H4 (cell line): Measurements from ENCODE around the gene NECAP2. TPM values are rescaled to one million over a fixed set of nuclear protein-coding genes. Genes with fewer than 3 reads are reported as not detected.
"Not testable (repeated sequence)": the region's sequence is repeated elsewhere in the genome, so short reads cannot be mapped to it uniquely, and the experiment has no call there.

ENCODE experiments used
- DNase-seq: peaks from one replicate; pipeline ENCODE4 v3.0.0-alpha.2; 2015; ENCODE audit warnings: low spot score
- total RNA-seq: library from RNA; depleted of rRNA; stranded (reverse); fragments of >200 nt; shearing (Covaris generic); gene quantifications from 2 replicates; pipeline ENCODE4 v1.2.3, GENCODE V29; 2014

Gene NECAP2
- total RNA-seq, 1 experiment from 2014 or later: 55.5 TPM

DNA sequence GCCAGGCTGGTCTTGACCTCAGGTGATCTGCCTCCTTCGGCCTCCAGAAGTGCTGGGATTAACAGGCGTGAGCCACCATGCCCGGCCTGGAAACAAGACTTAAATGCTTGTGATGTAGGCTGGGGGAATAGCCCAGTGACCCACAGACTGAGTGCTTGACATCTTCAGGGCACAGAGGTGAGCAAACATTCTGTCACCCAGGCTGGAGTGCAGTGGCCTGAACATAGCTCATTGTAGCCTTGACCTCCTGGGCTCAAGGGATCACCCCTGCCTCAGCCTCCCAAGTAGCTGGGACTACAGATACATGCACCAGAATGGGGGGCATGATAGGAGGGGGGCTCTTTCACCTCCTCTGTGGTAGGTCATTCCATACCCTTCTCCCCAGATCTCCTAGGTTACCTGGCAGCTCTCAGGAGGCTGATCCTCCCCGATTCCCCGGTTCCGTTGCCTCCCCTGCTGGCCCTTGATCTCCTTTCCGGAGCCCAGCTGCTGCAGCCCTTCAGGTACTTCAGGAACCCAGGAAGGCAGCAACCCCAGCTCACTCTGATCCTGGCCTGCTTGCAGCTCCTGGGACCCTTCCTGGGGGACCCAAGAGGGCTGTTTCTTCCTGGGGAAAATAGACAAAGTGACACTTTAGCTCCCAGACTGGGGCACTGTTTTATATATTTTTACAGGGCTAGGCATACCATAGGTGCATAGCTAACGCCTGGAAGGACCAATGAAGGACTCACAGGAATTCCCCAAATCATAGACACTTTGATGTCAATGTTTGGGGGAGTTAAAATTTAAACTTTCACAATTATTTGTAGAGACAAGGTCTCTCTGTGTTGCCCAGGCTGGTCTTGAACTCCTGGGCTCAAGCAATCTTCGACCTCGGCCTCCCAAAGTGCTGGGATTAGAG is 15.1 kb upstream of the NECAP2 start:
- no peak for DNase-seq

DNA sequence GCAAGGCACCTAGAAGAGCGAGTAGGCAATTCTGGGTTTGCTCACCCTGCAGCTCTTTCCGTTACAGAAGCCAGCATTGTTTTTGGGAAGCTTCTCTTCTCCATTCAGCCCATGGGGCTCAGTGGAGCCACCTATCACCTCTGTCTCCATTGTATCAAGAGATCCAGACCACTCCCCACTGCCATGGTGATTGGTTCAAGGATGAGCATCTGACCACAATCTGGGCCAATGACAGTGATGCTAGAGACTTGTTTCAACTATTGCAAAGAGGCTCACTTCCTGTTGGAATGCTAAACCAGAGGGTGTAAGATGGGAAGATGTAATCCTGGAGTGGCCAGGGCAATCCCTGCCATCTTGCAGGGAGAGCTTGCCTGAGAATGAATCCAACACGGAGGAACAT is 9.9 kb upstream of the NECAP2 start:
- peak; percentile 63 for DNase-seq

DNA sequence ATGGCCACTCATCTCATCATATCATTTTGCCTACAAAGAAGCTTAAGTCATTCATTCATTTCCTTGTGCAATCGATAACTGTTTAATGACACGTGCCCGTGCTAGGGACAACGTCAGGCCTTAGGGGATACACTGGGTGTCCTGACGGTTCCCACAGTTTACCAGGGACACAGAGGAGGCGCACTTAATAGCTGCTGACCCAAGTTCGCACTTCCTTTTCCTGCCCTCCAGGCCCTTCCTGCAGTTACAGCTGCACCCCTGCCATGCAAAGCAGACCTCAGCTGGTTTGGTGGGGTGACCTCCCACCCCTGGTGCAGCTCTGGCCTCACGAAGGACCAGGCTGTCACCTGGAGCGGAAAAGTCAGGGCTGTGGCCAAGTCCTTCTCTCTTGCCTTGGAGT is 7.5 kb upstream of the NECAP2 start:
- DNase-seq: no peak

DNA sequence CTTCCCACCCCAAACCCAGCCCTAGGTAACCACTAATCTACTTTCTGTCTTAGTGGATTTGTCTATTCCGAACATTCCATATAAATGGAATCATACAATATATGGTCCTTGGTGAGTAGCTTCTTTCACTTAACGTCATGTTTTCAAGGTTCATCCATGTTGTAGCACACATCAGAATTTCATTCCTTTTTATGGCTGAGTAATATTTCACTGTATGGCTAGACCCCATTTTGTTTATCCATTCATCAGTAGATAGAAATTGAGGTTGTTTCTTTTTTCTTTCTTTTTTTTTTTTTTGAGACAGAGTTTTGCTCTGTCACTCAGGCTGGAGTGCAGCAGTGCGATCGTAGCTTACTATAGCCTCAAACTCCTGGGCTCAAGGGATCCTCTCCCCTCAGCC is 6.5 kb upstream of the NECAP2 start:
- DNase-seq: no peak

DNA sequence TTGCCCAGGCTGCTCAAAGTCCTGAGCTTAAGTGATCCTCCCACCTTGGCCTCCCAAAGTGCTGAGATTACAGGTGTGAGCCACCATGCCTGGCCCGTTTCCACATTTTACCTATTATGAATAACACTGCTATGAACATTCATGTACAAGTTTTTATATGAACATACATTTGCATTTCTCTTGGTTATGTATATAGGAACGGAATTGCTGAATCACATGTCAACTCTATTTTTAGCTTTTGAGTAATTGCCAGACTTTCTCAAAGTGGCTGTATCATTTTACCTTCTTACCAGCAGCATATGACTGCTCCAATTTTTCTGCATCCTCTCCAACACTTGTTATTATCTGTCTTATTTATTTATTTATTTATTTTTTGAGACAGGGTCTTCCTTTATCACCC is 6.0 kb upstream of the NECAP2 start:
- DNase-seq: no peak

DNA sequence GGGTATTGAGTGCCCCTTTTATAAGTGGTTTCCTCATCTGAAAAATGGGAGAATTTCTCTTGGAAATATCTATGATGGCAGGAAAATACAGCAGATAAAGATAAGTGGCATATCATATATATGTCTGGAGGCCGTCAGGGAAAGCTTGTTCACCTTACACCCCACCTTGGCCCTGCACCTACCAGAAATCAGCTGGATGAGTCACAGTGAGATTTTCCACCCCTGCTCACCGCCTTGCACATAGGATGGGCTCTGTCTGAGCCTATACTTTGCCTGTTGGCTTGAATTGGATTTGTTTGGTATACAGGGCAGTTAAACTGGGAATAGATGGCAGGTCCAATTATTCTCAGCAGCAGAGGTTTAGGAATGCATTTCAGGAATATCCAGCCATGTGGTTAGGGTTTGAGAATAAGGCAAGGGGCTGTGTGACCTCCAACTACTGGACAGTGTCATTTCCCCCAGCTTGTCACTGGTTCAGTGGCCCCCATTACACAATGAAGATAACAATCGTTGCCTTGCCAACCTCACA is 3.5 kb upstream of the NECAP2 start, which contains the start of gene SPATA21:
SPATA21 (minus strand) TSS at position 479 of the 529 bp plus-strand sequence. CDS start 6,053 bp downstream, outside the sequence.
- no peak for DNase-seq

DNA sequence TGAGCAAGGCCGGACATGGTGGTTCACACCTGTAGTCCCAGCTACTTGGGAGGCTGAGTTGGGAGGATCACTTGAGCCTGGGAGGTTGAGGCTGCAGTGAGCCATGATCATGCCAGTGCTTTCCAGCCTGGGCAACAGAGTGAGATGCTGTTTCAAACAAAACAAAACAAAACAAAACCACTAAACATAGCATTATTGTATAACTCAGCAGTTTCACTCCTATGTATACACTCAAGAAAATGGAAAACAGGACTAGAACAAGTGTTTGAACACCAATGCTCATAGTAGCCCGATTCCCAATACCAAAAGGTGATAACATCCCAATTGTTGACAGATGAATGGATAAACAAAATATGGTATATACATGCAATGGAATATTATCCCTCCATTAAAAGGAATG is 2.0 kb upstream of the NECAP2 start:
- DNase-seq: no peak

DNA sequence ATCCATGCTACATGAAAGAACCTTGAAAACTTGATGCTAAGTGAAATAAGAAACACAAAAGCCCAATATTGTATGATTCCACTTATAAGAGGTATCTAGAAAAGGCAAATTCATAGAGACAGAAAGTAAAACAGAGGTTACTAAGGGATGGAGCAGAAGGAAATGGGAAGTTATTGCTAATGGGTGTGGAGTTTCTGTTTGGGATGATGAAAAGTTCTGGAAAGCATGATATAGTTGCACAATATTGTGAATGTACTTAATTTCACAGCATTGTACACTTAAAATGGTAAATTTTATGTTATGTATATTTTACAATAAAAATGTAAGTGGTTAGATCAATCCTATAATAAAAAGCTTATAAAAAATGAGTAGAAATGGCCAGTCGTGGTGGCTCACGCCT is 1.6 kb upstream of the NECAP2 start:
- no peak for DNase-seq

DNA sequence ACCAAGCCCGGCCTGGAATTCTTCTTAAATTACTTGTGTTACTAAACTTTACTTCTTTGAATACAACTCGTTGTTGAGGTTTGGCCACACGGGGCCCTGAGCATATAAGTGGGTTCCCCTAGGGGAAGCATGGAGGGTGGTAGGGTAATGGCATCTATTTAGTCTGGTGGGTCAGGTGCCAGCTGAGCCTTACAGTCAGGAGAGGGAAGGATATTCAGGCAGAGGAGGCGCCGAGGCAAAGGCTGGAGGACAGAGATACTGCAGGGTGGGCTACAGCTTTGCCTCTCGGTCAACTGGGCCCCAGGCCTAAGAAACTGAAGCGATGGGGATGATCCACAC is 424 bp upstream of the NECAP2 start:
- no peak for DNase-seq

DNA sequence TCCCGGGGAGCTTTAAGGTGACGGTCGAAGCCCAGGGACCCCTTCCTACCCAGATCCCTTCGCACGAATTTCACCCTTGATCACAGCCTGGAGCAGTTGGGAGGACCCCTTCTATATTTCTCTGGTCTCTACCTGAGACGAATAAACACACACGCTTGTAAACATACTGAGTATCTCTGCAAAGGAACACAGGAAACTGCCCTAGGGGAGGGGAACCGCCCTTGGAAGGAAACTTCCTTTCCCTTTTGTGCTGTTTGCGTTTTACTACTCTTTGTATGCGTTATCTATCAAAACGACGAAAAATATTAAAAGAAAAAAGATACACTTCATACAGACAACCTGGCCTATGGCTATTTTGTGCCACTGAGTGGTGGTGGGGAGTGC is 750 bp downstream of the NECAP2 start:
- no peak for DNase-seq

DNA sequence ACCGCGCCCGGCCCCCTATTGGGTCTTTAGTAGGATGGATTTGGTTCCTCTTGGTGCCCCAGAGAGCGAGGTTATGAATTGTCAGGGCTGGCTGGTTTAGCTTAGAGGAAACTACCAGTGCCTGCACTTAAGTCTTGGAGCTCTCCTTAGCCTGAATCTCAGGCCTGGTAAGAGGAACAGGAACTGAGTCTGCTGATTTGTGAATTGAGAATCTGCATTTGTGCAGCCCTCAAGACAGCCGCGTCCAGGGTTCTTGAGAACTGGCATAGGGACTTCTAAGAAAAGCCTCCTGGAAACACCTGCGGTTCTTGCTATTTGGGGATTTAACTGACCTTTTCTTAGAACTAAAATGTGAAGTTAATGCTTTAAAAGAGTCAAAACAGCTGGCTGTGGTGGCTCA is 1.7 kb downstream of the NECAP2 start:
- no peak for DNase-seq

DNA sequence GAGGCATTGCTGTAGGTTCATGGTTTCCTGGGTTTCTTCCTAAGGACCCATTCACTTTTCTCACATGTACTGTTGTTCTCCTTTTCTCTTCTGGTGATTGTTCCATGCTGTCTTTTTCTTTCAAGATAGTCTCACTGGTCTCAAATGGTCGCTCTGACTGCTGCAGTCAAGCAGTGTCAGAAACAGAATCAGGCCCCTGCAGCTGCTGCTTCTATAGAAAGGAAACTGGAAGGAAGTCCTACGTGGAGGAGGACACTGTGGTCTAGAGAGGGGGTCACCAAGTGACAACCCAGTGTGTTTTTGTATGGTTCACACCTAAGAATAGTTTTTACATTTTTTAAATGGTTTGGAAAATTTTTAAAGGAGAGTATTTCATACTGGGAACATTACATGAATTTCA is 2.4 kb downstream of the NECAP2 start:
- no peak for DNase-seq

DNA sequence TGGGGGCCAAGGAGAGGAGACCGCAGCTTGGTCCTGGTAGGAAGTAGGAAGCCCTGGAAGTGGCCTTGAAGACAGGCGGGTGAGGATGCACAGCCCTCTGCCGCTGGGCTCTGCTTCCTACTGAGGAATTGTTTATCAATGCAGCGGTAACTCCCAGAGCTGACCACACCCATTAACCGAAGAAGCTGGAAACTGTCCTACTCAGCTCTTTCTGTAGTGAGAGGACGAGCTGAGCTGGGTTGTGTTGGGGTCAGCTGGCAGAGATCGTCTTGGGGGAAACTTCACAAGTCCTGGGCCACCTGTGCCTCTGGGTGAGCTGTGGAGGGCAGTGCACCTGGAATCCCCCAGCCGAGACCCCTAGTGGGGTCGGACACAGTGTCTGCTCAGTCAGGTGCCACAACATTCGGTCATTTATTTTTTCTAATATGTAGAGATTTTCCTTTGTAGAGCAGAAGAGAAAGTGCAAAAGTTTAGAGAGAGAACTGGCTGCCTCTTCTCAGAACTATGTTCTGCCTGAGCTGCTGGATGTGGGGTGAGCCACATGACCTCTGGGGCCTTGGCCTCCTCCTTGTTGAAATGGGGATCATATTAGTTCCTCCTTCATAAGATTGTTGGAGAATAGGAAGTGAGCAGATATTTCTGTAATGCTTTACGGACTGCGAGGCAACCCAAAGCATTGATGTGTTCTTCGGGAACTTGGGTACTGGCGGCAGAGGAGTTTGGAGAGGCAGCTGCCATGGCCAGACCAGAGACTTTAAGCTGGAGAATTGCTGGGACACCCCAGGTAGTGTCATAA is 3.6 kb downstream of the NECAP2 start:
- no peak for DNase-seq

DNA sequence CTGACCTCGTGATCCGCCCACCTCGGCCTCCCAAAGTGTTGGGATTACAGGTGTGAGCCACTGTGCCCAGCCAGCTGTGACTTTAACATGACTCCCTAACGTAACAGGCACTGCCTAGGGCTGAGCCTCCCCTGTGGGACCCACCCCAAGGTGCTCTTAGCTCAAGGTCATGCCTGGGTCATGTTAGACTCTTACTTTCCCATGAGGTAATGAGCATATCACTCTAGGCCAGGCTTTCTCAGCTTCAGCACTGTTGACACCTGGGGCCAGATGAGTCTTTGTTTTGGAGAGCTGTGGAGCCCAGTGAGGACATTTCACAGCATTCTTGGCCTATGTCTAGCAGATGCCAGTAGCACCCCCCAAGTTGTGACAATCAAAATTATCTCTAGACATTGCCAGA is 4.5 kb downstream of the NECAP2 start:
- DNase-seq: no peak

DNA sequence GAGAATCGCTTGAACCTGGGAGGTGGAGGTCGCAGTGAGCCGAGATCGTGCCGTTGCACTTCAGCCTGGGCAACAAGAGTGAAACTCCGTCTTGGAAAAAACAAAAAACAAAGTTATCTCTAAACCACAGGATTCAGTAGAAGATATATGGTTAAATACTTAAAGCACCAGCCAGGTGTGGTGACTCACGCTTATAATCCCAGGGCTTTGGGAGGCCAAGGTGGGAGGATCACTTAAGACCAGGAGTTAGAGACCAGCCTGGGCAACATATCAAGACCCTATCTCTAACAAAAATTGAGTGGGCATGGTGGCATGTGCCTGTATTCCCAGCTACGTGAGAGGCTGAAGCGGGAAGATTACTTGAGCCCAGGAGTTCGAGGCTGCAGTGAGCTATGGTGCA is 5.6 kb downstream of the NECAP2 start:
- DNase-seq: no peak

DNA sequence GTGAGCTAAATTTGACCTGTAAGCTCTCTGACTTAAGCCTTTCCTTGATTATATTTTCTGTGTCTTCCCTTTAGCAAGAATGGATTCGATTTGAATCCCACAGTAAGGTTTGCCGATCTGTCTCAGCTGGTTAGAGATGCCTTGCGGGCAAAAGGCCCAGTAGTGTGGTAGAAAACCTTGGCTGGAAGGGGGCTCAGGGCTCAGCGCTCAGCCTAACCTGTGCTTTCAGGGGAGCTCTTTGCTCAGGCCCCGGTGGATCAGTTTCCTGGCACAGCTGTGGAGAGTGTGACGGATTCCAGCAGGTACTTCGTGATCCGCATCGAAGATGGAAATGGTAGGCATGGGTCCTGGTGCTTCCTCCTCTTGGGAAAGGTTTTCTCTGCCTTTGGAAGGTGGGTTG is 7.1 kb downstream of the NECAP2 start:
- no peak for DNase-seq

DNA sequence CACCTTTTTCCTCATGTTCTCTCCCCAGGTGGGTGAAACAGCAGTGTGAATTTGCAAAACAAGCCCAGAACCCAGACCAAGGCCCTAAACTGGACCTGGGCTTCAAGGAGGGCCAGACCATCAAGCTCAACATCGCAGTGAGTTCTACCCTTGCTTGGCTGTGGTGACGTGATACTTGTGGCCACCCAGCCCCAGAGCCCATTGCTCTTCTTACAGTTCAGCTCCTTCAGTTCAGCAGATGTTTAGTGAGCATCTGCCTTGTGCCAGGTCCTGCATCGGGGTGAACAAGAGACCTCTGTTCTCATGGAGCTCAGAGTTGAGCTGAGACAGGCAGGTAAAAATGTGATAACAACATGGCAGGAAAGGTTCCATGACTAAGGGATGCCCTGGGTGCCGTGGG is 8.5 kb downstream of the NECAP2 start:
- DNase-seq: no peak

DNA sequence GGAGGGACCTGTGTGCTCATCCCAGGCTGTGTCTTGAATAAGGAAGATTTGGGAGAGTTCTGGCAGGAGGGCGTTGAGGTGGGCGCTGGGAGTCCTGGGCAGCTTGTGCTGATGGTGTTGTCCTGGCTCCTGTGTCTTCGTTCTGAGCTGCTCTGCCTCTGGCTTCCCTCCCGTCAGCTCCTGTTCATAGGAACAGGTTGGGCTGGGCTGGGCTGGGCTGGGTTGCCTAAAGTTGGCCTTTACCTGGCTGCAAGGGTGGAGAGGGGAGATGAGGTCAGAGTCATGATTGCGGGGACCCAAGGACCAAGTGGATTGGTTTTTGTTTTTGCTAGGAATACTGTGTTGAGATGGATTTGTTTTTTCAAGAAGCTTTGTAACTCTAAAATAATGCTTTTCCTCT is 9.1 kb downstream of the NECAP2 start:
- no peak for DNase-seq

DNA sequence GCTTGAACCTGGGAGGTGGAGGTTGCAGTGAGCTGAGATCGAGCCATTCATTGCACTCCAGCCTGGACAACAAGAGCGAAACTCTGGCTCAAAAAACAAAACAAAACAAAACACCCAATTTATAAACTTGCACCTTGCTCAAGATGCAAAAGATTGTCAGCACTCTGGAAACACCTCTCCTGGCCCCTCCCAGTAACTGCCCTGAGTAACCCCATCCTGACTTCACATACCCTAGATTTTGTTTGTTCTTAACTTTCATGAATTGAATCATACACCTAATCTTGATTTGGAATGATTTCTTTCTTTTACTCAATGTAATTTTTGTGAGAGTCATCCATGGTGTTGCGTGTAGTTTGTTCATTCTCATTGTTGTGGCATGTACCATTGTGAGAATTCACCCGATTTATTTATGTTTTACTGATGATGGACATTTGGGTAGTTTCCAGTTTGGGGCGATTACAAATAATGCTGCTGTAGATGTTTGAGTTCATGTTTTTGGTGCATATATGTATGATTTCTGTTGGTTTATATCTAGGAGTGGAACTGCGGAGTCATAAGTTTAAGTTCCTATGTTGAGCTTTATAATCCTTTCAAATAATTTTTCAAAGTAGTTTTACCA is 10.4 kb downstream of the NECAP2 start:
- DNase-seq: no peak

DNA sequence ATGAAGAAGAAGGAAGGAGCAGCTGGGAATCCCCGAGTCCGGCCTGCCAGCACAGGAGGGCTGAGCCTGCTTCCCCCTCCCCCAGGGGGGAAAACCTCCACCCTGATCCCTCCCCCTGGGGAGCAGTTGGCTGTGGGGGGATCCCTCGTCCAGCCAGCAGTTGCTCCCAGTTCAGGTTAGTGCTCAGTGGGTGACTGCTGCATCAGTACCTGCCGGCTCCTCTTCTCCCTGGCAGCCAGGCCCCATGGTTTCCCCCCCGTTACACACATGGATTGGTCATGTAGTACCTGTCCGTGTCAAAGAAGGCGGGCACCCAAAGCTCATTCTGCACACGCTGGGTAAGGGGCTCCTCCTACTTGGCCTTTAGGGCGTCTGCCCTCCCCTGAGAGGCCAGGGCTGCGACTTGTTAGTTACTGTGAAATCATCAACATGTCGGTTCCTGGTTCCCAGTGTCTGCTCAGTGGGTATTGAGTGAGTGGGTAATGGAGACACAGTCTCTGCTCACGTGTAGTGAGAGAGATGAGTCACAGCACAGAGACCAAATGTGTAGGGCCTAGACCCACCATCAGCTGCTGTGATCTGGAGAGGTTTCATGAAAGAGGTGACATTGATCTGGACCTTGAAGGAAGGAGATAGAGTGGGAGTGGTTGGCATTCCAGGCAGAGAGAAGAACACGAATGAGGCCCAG is 11.5 kb downstream of the NECAP2 start:
- no peak for DNase-seq

DNA sequence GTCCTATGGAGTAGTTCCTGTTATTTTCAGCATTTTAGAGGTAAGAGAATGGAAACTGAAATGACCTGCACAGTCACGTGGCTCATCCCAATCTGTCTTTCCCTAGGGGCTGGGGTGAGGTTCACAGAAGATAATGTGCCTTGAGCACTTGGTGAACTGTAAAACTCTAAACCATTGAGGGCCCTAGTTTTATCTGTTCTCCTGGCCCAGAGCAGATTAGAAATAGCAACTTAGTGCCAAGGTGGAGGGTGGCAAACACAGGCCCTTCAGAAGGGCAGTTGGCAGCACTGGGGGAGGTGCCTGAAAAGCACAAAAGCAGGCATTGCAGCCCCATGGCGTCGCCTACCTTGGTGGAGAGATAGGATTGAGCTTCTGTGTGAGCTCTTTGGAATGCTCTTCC is 14.4 kb downstream of the NECAP2 start:
- not testable (repeated sequence) for DNase-seq

DNA sequence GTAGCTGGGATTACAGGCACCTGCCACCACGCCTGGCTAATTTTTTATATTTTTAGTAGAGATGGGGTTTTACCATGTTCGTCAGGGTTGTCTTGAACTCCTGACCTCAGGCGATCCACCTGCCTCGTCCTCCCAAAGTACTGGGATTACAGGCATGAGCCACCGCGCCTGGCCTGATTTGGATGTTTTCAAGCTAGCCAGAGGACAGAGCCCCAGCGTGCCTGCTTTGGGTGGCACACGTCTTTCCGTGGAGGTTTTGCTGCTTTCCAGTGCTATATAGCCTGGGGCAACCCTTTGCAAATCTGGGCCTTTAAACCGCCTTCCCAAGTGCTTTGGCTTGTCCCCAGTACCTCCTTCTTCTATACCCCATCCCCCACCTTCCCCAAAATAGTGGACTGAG is 15.6 kb downstream of the NECAP2 start:
- not testable (repeated sequence) for DNase-seq
